ENCODE data around the gene PROCA1. TPM values are rescaled to one million over a fixed set of nuclear protein-coding genes. Genes with fewer than 3 reads are reported as not detected.

The PROCA1 gene
- polyA plus RNA-seq, 3 donors from 2014 or later = 0.59 to 1.8 (median 0.60) TPM

- Mint-ChIP-seq H3K27me3 (ENCODE audit: low read depth in 3 of 3) (peaks cover 1 to 11% (median 5%) of the 10 kb centered on the region in 3 donors), H3K4me1 (peaks cover 10 to 23% of the 10 kb centered on the region in 2 donors), H3K9me3 (no peaks in the 10 kb centered on the region), H3K27ac (peak overlapping the region in 1 of 6 donors; percentile 23), H3K36me3 (no peaks in the 10 kb centered on the region), H3K4me3 (no peak overlapping the region)
- no peak for DNase-seq
These were observed 36.4 kb upstream of the PROCA1 start for GRCh38 chr17:28747801-28748750.

- Mint-ChIP-seq H3K4me3 (no peak overlapping the region), H3K4me1 (peaks cover 10 to 25% of the 10 kb centered on the region in 2 donors), H3K27me3 (ENCODE audit: low read depth in 3 of 3) (peaks cover 2 to 12% (median 5%) of the 10 kb centered on the region in 3 donors), H3K27ac (peak overlapping the region in 1 of 6 donors; percentile 17), H3K9me3 (no peaks in the 10 kb centered on the region), H3K36me3 (no peaks in the 10 kb centered on the region)
- no peak for DNase-seq
These were observed 35.5 kb upstream of the PROCA1 start for GRCh38 chr17:28747051-28747691.

- peak overlapping the region in 2 of 6 donors; percentile 22 to 57 for H3K27ac Mint-ChIP-seq
- no peaks in the 10 kb centered on the region for H3K36me3 Mint-ChIP-seq
- H3K9me3 Mint-ChIP-seq = no peaks in the 10 kb centered on the region
- H3K4me3 Mint-ChIP-seq = peak overlapping the region in 1 of 5 donors; percentile 29
- H3K4me1 Mint-ChIP-seq = peaks cover 10 to 25% of the 10 kb centered on the region in 2 donors
- no peak for DNase-seq
- H3K27me3 Mint-ChIP-seq (ENCODE audit: low read depth in 3 of 3) = peaks cover 2 to 12% (median 5%) of the 10 kb centered on the region in 3 donors
These were observed 34.9 kb upstream of the PROCA1 start for GRCh38 chr17:28746611-28747050.

- H3K27me3 Mint-ChIP-seq (ENCODE audit: low read depth in 3 of 3) = peaks cover 2 to 12% (median 5%) of the 10 kb centered on the region in 3 donors
- no peaks in the 10 kb centered on the region for H3K9me3 Mint-ChIP-seq
- H3K36me3 Mint-ChIP-seq = no peaks in the 10 kb centered on the region
- DNase-seq = no peak
- H3K4me1 Mint-ChIP-seq = peaks cover 10 to 25% of the 10 kb centered on the region in 2 donors
- peak overlapping the region in 1 of 6 donors; percentile 22 for H3K27ac Mint-ChIP-seq
- H3K4me3 Mint-ChIP-seq = peak overlapping the region in 3 of 5 donors; percentile 27 to 50 (median 29)
These were observed 34.2 kb upstream of the PROCA1 start for GRCh38 chr17:28745786-28746411.

- Mint-ChIP-seq H3K27me3 (ENCODE audit: low read depth in 3 of 3) (peaks cover 2 to 12% (median 5%) of the 10 kb centered on the region in 3 donors), H3K9me3 (no peaks in the 10 kb centered on the region), H3K36me3 (no peaks in the 10 kb centered on the region), H3K4me1 (peaks cover 10 to 25% of the 10 kb centered on the region in 2 donors), H3K27ac (peak overlapping the region; percentile 69 to 94 (median 83)), H3K4me3 (peak overlapping the region; percentile 83 to 94 (median 86))
- peak in 2 of 3 donors; percentile 18 to 21 for DNase-seq
These were observed 33.5 kb upstream of the PROCA1 start for GRCh38 chr17:28744972-28745785.

GRCh38 chr17:28744104-28744971 lies 32.6 kb upstream of the PROCA1 start:
- Mint-ChIP-seq H3K9me3 (no peaks in the 10 kb centered on the region), H3K4me3 (peak overlapping the region; percentile 83 to 94 (median 86)), H3K27ac (peak overlapping the region; percentile 69 to 94 (median 83)), H3K4me1 (peaks cover 10 to 22% of the 10 kb centered on the region in 2 donors), H3K27me3 (ENCODE audit: low read depth in 3 of 3) (peaks cover 2 to 12% (median 5%) of the 10 kb centered on the region in 3 donors), H3K36me3 (no peaks in the 10 kb centered on the region)
- DNase-seq = peak; percentile 42 to 52 (median 49)

- peak within 1 kb of the TSS; percentile 84 to 94 (median 86) for H3K4me3 Mint-ChIP-seq
- peaks cover 2 to 12% (median 5%) of the 10 kb centered on the region in 3 donors for H3K27me3 Mint-ChIP-seq (ENCODE audit: low read depth in 3 of 3)
- H3K27ac Mint-ChIP-seq = peak within 1 kb of the TSS; percentile 69 to 94 (median 83)
- no peaks in the 10 kb centered on the region for H3K9me3 Mint-ChIP-seq
- peak; percentile 72 to 79 (median 77) for DNase-seq
- H3K36me3 Mint-ChIP-seq = no peaks in the 10 kb centered on the region
- H3K4me1 Mint-ChIP-seq = peaks cover 10 to 22% of the 10 kb centered on the region in 2 donors
These were observed 31.8 kb upstream of the PROCA1 start, which contains the start of gene TRAF4 for GRCh38 chr17:28743243-28744103. Gene TRAF4 (plus strand): TSS chr17:28744011. CDS start chr17:28744113, 102 bp downstream.

GRCh38 chr17:28741358-28742349 lies 30.0 kb upstream of the PROCA1 start:
- Mint-ChIP-seq H3K27ac (no peak overlapping the region), H3K9me3 (no peaks in the 10 kb centered on the region), H3K4me1 (peaks cover 10 to 22% of the 10 kb centered on the region in 2 donors), H3K36me3 (no peaks in the 10 kb centered on the region), H3K27me3 (ENCODE audit: low read depth in 3 of 3) (peaks cover 2 to 12% (median 5%) of the 10 kb centered on the region in 3 donors), H3K4me3 (peak overlapping the region in 3 of 5 donors; percentile 13 to 18 (median 17))
- no peak for DNase-seq

GRCh38 chr17:28740406-28741357 lies 29.0 kb upstream of the PROCA1 start:
- H3K36me3 Mint-ChIP-seq = no peaks in the 10 kb centered on the region
- H3K27me3 Mint-ChIP-seq (ENCODE audit: low read depth in 3 of 3) = peaks cover 2 to 11% (median 3%) of the 10 kb centered on the region in 3 donors
- H3K4me1 Mint-ChIP-seq = peaks cover 10 to 16% of the 10 kb centered on the region in 2 donors
- no peak for DNase-seq
- no peak overlapping the region for H3K27ac Mint-ChIP-seq
- H3K9me3 Mint-ChIP-seq = no peaks in the 10 kb centered on the region
- H3K4me3 Mint-ChIP-seq = peak overlapping the region in 2 of 5 donors; percentile 13 to 17
